ENCODE data around the gene TMCC1.

GRCh38 chr3:129943020-129943419 lies 49.5 kb upstream of the TMCC1 start:
- TF ChIP-seq, protein P1, sequence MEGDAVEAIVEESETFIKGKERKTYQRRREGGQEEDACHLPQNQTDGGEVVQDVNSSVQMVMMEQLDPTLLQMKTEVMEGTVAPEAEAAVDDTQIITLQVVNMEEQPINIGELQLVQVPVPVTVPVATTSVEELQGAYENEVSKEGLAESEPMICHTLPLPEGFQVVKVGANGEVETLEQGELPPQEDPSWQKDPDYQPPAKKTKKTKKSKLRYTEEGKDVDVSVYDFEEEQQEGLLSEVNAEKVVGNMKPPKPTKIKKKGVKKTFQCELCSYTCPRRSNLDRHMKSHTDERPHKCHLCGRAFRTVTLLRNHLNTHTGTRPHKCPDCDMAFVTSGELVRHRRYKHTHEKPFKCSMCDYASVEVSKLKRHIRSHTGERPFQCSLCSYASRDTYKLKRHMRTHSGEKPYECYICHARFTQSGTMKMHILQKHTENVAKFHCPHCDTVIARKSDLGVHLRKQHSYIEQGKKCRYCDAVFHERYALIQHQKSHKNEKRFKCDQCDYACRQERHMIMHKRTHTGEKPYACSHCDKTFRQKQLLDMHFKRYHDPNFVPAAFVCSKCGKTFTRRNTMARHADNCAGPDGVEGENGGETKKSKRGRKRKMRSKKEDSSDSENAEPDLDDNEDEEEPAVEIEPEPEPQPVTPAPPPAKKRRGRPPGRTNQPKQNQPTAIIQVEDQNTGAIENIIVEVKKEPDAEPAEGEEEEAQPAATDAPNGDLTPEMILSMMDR (IDR thresholded peaks at IDR 0.05) = no peak
- TF ChIP-seq POLR2A (IDR thresholded peaks at IDR 0.05) = no peak

All from right lobe of liver (tissue), 4 donors.